ENCODE measurements around the gene ARL6IP5. TPM values are rescaled to one million over a fixed set of nuclear protein-coding genes. Genes with fewer than 3 reads are reported as not detected.

ARL6IP5 gene
- total and polyA plus RNA-seq, 2 donors from 2014 or later = 94.0 to 138 TPM

- H3K27me3 ChIP-seq (ENCODE audit: control insufficient read depth, insufficient read depth, low read length) = no peaks in the 10 kb centered on the region
- no peak overlapping the region for H3K4me3 ChIP-seq (ENCODE audit: low read length in 3 of 3)
- H3K36me3 ChIP-seq (ENCODE audit: control insufficient read depth in 2 of 3, insufficient read depth in 3 of 3, low read length in 3 of 3) = no peaks in the 10 kb centered on the region
- H3K27ac ChIP-seq (ENCODE audit: low read depth in 2 of 2, low read length in 2 of 2) = peak overlapping the region in 1 of 2 donors; percentile 51
- H3K9ac ChIP-seq (ENCODE audit: low read length in 3 of 3) = peak overlapping the region in 1 of 3 donors; percentile 31
- H3K9me3 ChIP-seq (ENCODE audit: control insufficient read depth in 2 of 3, insufficient read depth in 1 of 3, low read length in 3 of 3) = no peaks in the 10 kb centered on the region
- FAIRE-seq = no peak
- intact Hi-C loops (cut with DNase I) = no loop called here
- DNase-seq = no peak
- TF ChIP-seq, protein P1, sequence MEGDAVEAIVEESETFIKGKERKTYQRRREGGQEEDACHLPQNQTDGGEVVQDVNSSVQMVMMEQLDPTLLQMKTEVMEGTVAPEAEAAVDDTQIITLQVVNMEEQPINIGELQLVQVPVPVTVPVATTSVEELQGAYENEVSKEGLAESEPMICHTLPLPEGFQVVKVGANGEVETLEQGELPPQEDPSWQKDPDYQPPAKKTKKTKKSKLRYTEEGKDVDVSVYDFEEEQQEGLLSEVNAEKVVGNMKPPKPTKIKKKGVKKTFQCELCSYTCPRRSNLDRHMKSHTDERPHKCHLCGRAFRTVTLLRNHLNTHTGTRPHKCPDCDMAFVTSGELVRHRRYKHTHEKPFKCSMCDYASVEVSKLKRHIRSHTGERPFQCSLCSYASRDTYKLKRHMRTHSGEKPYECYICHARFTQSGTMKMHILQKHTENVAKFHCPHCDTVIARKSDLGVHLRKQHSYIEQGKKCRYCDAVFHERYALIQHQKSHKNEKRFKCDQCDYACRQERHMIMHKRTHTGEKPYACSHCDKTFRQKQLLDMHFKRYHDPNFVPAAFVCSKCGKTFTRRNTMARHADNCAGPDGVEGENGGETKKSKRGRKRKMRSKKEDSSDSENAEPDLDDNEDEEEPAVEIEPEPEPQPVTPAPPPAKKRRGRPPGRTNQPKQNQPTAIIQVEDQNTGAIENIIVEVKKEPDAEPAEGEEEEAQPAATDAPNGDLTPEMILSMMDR (IDR thresholded peaks at IDR 0.05; ENCODE audit: borderline replicate concordance, extremely low read depth, insufficient read depth) = no peak
- peaks cover 0 to 23% (median 14%) of the 10 kb centered on the region in 3 donors for H3K4me1 ChIP-seq (ENCODE audit: control insufficient read depth in 2 of 3, insufficient read depth in 2 of 3, low read depth in 1 of 3, low read length in 3 of 3)
Measured at GRCh38 chr3:69094467-69095205, 9.9 kb downstream of the ARL6IP5 start.

DNA sequence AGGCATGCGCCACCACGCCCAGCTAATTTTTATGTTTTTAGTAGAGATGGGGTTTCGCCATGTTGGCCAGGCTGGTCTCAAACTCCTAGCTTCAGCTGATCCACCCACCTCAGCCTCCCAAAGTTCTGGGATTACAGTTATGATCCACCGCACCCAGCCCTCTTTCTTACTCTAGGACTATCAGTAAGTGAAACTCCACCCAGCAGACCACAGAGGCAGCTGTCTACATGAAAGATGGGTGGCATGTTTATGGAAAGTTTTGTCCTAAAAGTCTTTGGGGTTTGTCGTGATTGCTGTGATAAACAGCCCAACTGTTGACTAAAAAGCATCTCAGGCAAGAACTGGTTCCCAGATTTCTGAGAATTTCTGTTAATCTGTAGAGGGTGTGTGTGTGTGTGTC, 10.9 kb downstream of the ARL6IP5 start:
- intact Hi-C loops (cut with DNase I) = no loop called here
- Histone ChIP-seq H3K4me1 (ENCODE audit: control insufficient read depth in 2 of 3, insufficient read depth in 2 of 3, low read depth in 1 of 3, low read length in 3 of 3) (peaks cover 0 to 23% (median 14%) of the 10 kb centered on the region in 3 donors), H3K27ac (ENCODE audit: low read depth in 2 of 2, low read length in 2 of 2) (peak overlapping the region in 1 of 2 donors; percentile 10), H3K27me3 (ENCODE audit: control insufficient read depth, insufficient read depth, low read length) (no peaks in the 10 kb centered on the region), H3K9me3 (ENCODE audit: control insufficient read depth in 2 of 3, insufficient read depth in 1 of 3, low read length in 3 of 3) (no peaks in the 10 kb centered on the region), H3K4me3 (ENCODE audit: low read length in 3 of 3) (no peak overlapping the region), H3K9ac (ENCODE audit: low read length in 3 of 3) (no peak overlapping the region), H3K36me3 (ENCODE audit: control insufficient read depth in 2 of 3, insufficient read depth in 3 of 3, low read length in 3 of 3) (no peaks in the 10 kb centered on the region)
- DNase-seq = no peak
- FAIRE-seq = no peak
- TF ChIP-seq, protein P1 (IDR thresholded peaks at IDR 0.05; ENCODE audit: borderline replicate concordance, extremely low read depth, insufficient read depth) = no peak

DNA sequence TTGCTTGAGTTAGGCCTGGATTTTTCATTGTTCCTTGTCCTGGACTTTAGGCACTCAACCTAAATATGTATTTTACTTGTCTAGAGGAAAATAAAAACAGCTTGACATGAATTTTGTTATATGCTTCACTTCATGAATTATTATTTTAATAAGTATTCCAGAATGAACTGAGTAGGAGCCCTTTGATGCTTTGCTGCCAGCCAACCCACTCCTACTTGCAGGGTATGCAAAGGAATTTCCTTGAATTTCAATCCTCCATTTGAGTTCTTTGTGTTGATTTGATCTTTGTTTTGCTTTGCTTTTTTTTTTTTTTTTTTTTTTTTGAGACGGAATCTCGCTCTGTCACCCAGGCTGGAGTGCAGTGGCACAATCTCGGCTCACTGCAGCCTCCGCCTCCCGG, 11.6 kb downstream of the ARL6IP5 start:
- no peaks in the 10 kb centered on the region for H3K27me3 ChIP-seq (ENCODE audit: control insufficient read depth, insufficient read depth, low read length)
- no peak for FAIRE-seq
- intact Hi-C loops (cut with DNase I) = no loop called here
- H3K4me3 ChIP-seq (ENCODE audit: low read length in 3 of 3) = no peak overlapping the region
- no peaks in the 10 kb centered on the region for H3K36me3 ChIP-seq (ENCODE audit: control insufficient read depth in 2 of 3, insufficient read depth in 3 of 3, low read length in 3 of 3)
- TF ChIP-seq, protein P1 (IDR thresholded peaks at IDR 0.05; ENCODE audit: borderline replicate concordance, extremely low read depth, insufficient read depth) = no peak
- H3K27ac ChIP-seq (ENCODE audit: low read depth in 2 of 2, low read length in 2 of 2) = no peak overlapping the region
- DNase-seq = no peak
- H3K9ac ChIP-seq (ENCODE audit: low read length in 3 of 3) = no peak overlapping the region
- H3K4me1 ChIP-seq (ENCODE audit: control insufficient read depth in 2 of 3, insufficient read depth in 2 of 3, low read depth in 1 of 3, low read length in 3 of 3) = peaks cover 0 to 23% (median 14%) of the 10 kb centered on the region in 3 donors
- no peaks in the 10 kb centered on the region for H3K9me3 ChIP-seq (ENCODE audit: control insufficient read depth in 2 of 3, insufficient read depth in 1 of 3, low read length in 3 of 3)

Data from kidney (tissue), 14 donors.